Upper lobe of left lung (tissue), 6 donors: ENCODE data around the gene ERI2. TPM values are rescaled to one million over a fixed set of nuclear protein-coding genes. Genes with fewer than 3 reads are reported as not detected.

Experiments used
- ATAC-seq, 2 donors: fragments of 200-7000 bp; cut with Tn5 transposase; one replicate each; pipeline ENCODE4 v1.9.1; 2022; ENCODE audit warnings: mild to moderate bottlenecking in 2 of 2, moderate library complexity in 2 of 2; ENCODE audit not compliant: low FRiP score in 2 of 2
- DNase-seq, 2 donors: peaks; one replicate each; pipeline ENCODE4 v3.0.0-alpha.2; 2019 to 2020
- H3K27ac ChIP-seq, 4 donors: fragments of 200-600 bp; sonication (generic); one replicate each; pipeline ENCODE4 v1.5.1; 2016 to 2019
- H3K27me3 ChIP-seq, 4 donors: fragments of 200-600 bp; sonication (generic); one replicate each; pipeline ENCODE4 v1.5.1; 2017 to 2019
- H3K36me3 ChIP-seq, 4 donors: fragments of 200-600 bp; sonication (generic); one replicate each; pipeline ENCODE4 v1.5.1; 2016 to 2019
- H3K4me1 ChIP-seq, 4 donors: fragments of 200-600 bp; sonication (generic); one replicate each; pipeline ENCODE4 v1.5.1; 2018 to 2019
- H3K4me3 ChIP-seq, 4 donors: fragments of 200-600 bp; sonication (generic); one replicate each; pipeline ENCODE4 v1.5.1; 2017 to 2019; ENCODE audit warnings: mild to moderate bottlenecking in 2 of 4, moderate library complexity in 1 of 4
- H3K9me3 ChIP-seq, 4 donors: fragments of 200-600 bp; sonication (generic); one replicate each; pipeline ENCODE4 v1.5.1; 2018 to 2019
- EP300 ChIP-seq, 4 donors: sonication (generic); formaldehyde crosslinking; IDR thresholded peaks; one replicate each; pipeline ENCODE4 v1.5.1; 2017; ENCODE audit warnings: antibody characterized with exemption in 4 of 4, control low read depth in 2 of 4
- POLR2A ChIP-seq, 4 donors: fragments of 450-650 bp; IDR thresholded peaks; one replicate each; pipeline ENCODE4 v1.5.1; 2016 to 2017; ENCODE audit warnings: antibody characterized with exemption in 4 of 4, mild to moderate bottlenecking in 2 of 4
- POLR2AphosphoS5 ChIP-seq, 2 donors: sonication (generic); formaldehyde crosslinking; IDR thresholded peaks; one replicate each; pipeline ENCODE4 v1.5.1; 2017; ENCODE audit warnings: antibody characterized with exemption in 2 of 2
- WGBS, 2 donors: methylation state at CpG; one replicate each; pipeline ENCODE4 v1.1.5; 2017 to 2018; 5-methylcytosine and 5-hydroxymethylcytosine counted together
- total RNA-seq, 6 donors: library from RNA; depleted of rRNA in 4 of 6; stranded (reverse); fragments of >200 nt in 4 of 6; gene quantifications; one replicate each; pipeline versions ENCODE4 v1.1.0 to v1.2.1, GENCODE V29; 2016 to 2021
- TF ChIP-seq, protein P1 (sequence below), 6 experiments: fragments of 450-650 bp in 4 of 6; fragments of 200-600 bp in 2 of 6; sonication (generic) in 2 of 6; IDR thresholded peaks; one replicate each; pipeline ENCODE4 v1.5.1; 2016 to 2019; ENCODE audit warnings: antibody characterized with exemption in 6 of 6
- donor health status: DM: no; HTN: no; CAD: no; lungs with moderate emphysema.
- donor health status: DM: no; HTN: yes; CAD: no; lungs with severe emphysema.

The ERI2 gene
- total RNA-seq, 6 donors from 2014 or later = 7.3 to 13.8 (median 11.6) TPM

DNA sequence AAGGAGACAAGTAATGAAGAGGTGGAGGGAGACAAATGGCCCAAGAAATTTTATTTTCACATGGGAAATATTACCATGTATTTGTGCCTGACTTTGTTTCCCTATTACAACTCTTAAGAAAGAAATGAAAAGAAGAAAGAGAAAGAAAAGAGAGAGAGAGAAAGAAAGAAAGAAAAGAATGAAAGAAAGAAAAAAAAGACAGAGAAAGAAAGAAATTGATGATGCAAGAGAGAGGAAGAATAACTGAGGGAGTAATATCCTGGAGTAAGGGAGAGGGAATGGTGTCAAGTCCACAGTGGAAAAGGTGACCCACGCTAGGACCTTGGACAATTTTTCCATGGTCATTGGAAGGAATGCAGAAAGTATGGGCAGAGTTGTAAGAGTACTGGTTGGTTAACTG is 52.5 kb downstream of the ERI2 start:
- WGBS, 2 donors = 86 to 90% methylated on average over 1 of the region's 1 CpG
- DNase-seq (no peak), ATAC-seq (no peak)
- no peak overlapping the region for H3K27ac ChIP-seq
- no peaks in the 10 kb centered on the region for H3K36me3 ChIP-seq
- H3K4me1 ChIP-seq = no peaks in the 10 kb centered on the region
- H3K27me3 ChIP-seq = no peaks in the 10 kb centered on the region
- no peaks in the 10 kb centered on the region for H3K9me3 ChIP-seq
- no peak overlapping the region for H3K4me3 ChIP-seq
- TF ChIP-seq POLR2AphosphoS5 (IDR thresholded peaks at IDR 0.05) (no peak), POLR2A (IDR thresholded peaks at IDR 0.05) (no peak), EP300 (IDR thresholded peaks at IDR 0.05) (no peak)
- TF ChIP-seq, protein P1, sequence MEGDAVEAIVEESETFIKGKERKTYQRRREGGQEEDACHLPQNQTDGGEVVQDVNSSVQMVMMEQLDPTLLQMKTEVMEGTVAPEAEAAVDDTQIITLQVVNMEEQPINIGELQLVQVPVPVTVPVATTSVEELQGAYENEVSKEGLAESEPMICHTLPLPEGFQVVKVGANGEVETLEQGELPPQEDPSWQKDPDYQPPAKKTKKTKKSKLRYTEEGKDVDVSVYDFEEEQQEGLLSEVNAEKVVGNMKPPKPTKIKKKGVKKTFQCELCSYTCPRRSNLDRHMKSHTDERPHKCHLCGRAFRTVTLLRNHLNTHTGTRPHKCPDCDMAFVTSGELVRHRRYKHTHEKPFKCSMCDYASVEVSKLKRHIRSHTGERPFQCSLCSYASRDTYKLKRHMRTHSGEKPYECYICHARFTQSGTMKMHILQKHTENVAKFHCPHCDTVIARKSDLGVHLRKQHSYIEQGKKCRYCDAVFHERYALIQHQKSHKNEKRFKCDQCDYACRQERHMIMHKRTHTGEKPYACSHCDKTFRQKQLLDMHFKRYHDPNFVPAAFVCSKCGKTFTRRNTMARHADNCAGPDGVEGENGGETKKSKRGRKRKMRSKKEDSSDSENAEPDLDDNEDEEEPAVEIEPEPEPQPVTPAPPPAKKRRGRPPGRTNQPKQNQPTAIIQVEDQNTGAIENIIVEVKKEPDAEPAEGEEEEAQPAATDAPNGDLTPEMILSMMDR (IDR thresholded peaks at IDR 0.05) = no peak

DNA sequence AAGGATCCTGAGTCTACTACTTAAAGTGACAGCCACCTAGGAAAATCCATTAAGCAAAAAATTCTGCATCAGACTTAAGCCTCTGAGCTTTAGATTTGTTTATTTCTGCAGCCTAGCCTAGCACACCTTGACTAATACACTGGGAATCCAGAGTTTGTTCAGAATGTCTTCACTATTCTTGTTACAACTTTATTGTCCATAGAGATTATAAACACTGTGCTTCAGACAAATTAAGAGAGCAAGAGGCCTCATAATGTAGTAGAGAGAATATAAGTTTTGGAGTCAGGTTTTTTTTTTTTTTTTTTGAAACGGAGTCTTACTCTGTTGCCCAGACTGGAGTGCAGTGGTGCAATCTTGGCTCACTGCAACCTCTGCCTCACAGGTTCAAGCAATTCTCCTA is 55.7 kb downstream of the ERI2 start:
- no peak overlapping the region for H3K4me3 ChIP-seq
- no peaks in the 10 kb centered on the region for H3K4me1 ChIP-seq
- no peak overlapping the region for H3K27ac ChIP-seq
- H3K9me3 ChIP-seq = peaks cover 0 to 14% (median 0%) of the 10 kb centered on the region in 4 donors
- 79 to 90% methylated on average over 1 of the region's 1 CpG for WGBS, 2 donors
- TF ChIP-seq POLR2AphosphoS5 (IDR thresholded peaks at IDR 0.05) (no peak), EP300 (IDR thresholded peaks at IDR 0.05) (no peak), POLR2A (IDR thresholded peaks at IDR 0.05) (no peak)
- TF ChIP-seq, protein P1 (IDR thresholded peaks at IDR 0.05) = no peak
- no peak for ATAC-seq
- no peak for DNase-seq
- no peaks in the 10 kb centered on the region for H3K36me3 ChIP-seq
- no peaks in the 10 kb centered on the region for H3K27me3 ChIP-seq

DNA sequence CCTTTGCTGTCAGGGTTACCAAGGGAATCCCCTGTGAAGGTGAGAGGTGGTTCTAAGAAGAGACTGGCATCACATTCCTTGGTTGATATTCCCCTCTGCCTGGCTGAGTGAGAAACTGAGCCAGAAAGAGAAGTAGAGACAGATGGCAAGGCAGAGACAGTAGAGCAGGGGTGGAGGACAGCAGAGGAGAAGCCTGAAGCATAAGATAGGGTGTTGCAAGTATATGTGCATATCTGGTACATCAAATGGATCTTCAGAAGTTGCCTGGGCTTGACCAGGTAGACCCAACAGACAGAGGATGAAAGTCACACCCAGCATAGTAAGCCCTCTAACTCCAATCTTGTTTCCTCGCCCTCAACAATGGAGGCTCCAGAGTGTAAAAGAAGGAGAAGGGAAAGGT is 56.8 kb downstream of the ERI2 start:
- H3K36me3 ChIP-seq = no peaks in the 10 kb centered on the region
- no peak overlapping the region for H3K27ac ChIP-seq
- peaks cover 0 to 14% (median 0%) of the 10 kb centered on the region in 4 donors for H3K9me3 ChIP-seq
- H3K27me3 ChIP-seq = no peaks in the 10 kb centered on the region
- peaks cover 0 to 8% (median 0%) of the 10 kb centered on the region in 4 donors for H3K4me1 ChIP-seq
- no peak for DNase-seq
- TF ChIP-seq, protein P1 (IDR thresholded peaks at IDR 0.05) = no peak
- no peak for ATAC-seq
- WGBS, 2 donors = 88 to 100% methylated on average over 1 of the region's 1 CpG
- no peak overlapping the region for H3K4me3 ChIP-seq

DNA sequence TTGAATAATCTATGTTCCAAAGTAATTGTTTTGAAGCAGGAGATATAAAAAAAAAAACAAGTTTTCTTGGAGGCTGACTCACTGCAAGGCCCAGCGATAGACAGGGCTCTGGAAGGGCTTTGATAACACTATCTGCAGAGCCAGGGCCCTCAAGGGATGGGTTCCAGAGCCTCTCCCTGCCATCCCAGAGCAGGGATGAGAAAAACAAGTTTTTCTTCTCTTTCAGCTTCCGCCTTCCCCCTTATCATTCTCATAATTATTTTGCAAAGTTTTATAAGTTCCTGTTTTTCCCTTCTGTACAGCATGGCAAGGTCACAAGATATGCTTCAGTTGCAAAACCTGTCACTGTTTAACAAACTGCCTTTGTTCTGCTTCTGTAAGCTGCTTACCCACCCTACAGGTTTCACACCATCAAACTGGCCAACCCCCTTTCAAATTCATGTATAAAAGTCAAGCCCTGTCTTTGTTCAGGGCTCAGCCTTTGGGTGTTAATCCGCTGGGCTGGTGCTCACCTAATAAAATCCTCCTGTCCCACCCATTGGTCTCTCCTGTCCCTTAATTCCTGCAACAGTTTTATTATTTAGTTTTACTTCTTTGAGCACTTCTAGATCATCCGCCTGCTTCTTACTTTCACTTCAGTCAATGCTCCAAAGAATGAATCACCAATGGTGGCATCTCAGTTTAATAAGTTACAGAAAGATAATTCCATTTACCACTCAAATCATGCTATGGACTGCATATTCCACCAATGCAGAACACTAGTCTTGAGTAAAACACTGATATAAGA is 59.0 kb downstream of the ERI2 start:
- DNase-seq (no peak), ATAC-seq (no peak)
- Histone ChIP-seq H3K36me3 (no peaks in the 10 kb centered on the region), H3K27ac (no peak overlapping the region), H3K9me3 (peaks cover 0 to 14% (median 0%) of the 10 kb centered on the region in 4 donors), H3K27me3 (no peaks in the 10 kb centered on the region), H3K4me1 (peaks cover 0 to 8% (median 0%) of the 10 kb centered on the region in 4 donors), H3K4me3 (no peak overlapping the region)
- TF ChIP-seq EP300 (IDR thresholded peaks at IDR 0.05) = no peak
- TF ChIP-seq POLR2AphosphoS5 (IDR thresholded peaks at IDR 0.05) = no peak
- TF ChIP-seq, protein P1 (IDR thresholded peaks at IDR 0.05) = no peak
- no peak for TF ChIP-seq POLR2A (IDR thresholded peaks at IDR 0.05)
- WGBS, 2 donors = 74 to 84% methylated on average over 4 of the region's 4 CpGs

DNA sequence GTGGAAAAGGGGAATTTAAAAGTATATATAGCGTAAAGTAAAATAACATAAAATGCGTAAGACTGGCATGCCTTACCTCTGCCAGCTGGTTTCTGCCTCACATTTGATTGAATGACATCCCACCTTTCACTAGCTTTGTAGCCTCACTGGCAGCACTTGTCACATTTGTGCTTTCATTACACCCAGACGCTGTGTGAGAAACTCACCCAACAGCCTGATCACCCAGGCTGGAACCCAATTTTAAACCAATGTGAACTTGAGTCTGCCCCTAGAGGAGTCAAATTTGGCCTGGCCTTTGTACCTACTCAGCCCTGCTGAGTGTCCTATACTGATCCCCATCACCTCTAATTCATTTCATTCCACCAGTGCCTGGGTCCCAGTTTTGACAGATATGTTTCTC is 59.8 kb downstream of the ERI2 start:
- peaks cover 0 to 14% (median 0%) of the 10 kb centered on the region in 4 donors for H3K9me3 ChIP-seq
- WGBS, 2 donors = 93 to 96% methylated on average over 3 of the region's 3 CpGs
- no peak for TF ChIP-seq POLR2A (IDR thresholded peaks at IDR 0.05)
- TF ChIP-seq POLR2AphosphoS5 (IDR thresholded peaks at IDR 0.05) = no peak
- TF ChIP-seq, protein P1 (IDR thresholded peaks at IDR 0.05) = no peak
- TF ChIP-seq EP300 (IDR thresholded peaks at IDR 0.05) = no peak
- H3K36me3 ChIP-seq = no peaks in the 10 kb centered on the region
- no peak for DNase-seq
- no peaks in the 10 kb centered on the region for H3K27me3 ChIP-seq
- no peak for ATAC-seq
- H3K27ac ChIP-seq = no peak overlapping the region
- H3K4me3 ChIP-seq = no peak overlapping the region
- peaks cover 0 to 10% (median 2%) of the 10 kb centered on the region in 4 donors for H3K4me1 ChIP-seq
